Right atrium auricular region (tissue), 2 donors: ENCODE measurements around the gene LINS1. TPM values are rescaled to one million over a fixed set of nuclear protein-coding genes. Genes with fewer than 3 reads are reported as not detected.

Experiments
- DNase-seq: peaks from one replicate; pipeline ENCODE4 v3.0.0-alpha.2; 2019; ENCODE audit warnings: low spot score
- H3K27ac ChIP-seq, 2 donors: fragments of 200-600 bp; sonication (generic); 1 replicate in 1 of 2; 2 replicates in 1 of 2; pipeline ENCODE4 v1.5.1; 2016 to 2019
- H3K27me3 ChIP-seq, 2 donors: fragments of 200-600 bp; sonication (generic); one replicate each; pipeline versions ENCODE4 v1.5.1 to v1.6.0; 2017 to 2019
- H3K36me3 ChIP-seq: fragments of 200-600 bp; sonication (generic); one replicate; pipeline ENCODE4 v1.5.1; 2016
- H3K4me1 ChIP-seq, 2 donors: fragments of 200-600 bp; sonication (generic); one replicate each; pipeline versions ENCODE4 v1.5.1 to v1.6.0; 2017 to 2019
- H3K4me3 ChIP-seq, 2 donors: fragments of 200-600 bp; sonication (generic); 1 replicate in 1 of 2; 2 replicates in 1 of 2; pipeline ENCODE4 v1.5.1; 2017 to 2019; ENCODE audit warnings: mild to moderate bottlenecking in 1 of 2, moderate library complexity in 1 of 2
- H3K9me3 ChIP-seq, 2 donors: fragments of 200-600 bp; sonication (generic); one replicate each; pipeline ENCODE4 v1.5.1; 2019
- total RNA-seq, 2 donors: library from RNA; depleted of rRNA; stranded (reverse); fragments of >200 nt; gene quantifications; one replicate each; pipeline ENCODE4 v1.1.0, GENCODE V29; 2016
- TF ChIP-seq, protein P1 (sequence below), 2 donors: fragments of 200-600 bp; sonication (generic); IDR thresholded peaks; one replicate each; pipeline ENCODE4 v1.5.1; 2019; ENCODE audit warnings: antibody characterized with exemption in 2 of 2

LINS1 gene
- total RNA-seq, 2 donors from 2014 or later, result 8.8 to 8.9 TPM

DNA sequence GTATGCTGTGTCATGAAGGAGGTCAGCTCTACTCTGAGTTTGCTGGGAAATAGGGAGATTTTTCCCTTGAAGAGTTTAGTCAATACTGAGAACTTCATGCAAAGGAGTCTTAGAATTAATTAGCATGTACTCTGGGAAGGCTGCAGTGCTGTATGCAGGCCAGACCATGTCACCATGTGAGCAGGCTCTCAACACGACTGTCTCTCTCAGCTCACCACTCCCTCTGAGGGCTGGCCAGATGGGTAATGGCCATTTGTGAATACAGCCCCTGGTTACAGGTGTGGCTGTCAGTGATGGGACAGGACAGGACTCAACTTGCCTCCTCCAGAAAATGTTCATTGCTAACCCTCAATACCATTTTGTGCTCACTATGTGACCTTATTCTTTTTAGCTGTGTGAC, 68.1 kb downstream of the LINS1 start:
- Histone ChIP-seq H3K27me3 (no peaks in the 10 kb centered on the region), H3K4me3 (no peak overlapping the region), H3K36me3 (no peaks in the 10 kb centered on the region), H3K9me3 (no peaks in the 10 kb centered on the region), H3K4me1 (no peaks in the 10 kb centered on the region), H3K27ac (no peak overlapping the region)
- TF ChIP-seq, protein P1, sequence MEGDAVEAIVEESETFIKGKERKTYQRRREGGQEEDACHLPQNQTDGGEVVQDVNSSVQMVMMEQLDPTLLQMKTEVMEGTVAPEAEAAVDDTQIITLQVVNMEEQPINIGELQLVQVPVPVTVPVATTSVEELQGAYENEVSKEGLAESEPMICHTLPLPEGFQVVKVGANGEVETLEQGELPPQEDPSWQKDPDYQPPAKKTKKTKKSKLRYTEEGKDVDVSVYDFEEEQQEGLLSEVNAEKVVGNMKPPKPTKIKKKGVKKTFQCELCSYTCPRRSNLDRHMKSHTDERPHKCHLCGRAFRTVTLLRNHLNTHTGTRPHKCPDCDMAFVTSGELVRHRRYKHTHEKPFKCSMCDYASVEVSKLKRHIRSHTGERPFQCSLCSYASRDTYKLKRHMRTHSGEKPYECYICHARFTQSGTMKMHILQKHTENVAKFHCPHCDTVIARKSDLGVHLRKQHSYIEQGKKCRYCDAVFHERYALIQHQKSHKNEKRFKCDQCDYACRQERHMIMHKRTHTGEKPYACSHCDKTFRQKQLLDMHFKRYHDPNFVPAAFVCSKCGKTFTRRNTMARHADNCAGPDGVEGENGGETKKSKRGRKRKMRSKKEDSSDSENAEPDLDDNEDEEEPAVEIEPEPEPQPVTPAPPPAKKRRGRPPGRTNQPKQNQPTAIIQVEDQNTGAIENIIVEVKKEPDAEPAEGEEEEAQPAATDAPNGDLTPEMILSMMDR (IDR thresholded peaks at IDR 0.05), result no peak
- no peak for DNase-seq

DNA sequence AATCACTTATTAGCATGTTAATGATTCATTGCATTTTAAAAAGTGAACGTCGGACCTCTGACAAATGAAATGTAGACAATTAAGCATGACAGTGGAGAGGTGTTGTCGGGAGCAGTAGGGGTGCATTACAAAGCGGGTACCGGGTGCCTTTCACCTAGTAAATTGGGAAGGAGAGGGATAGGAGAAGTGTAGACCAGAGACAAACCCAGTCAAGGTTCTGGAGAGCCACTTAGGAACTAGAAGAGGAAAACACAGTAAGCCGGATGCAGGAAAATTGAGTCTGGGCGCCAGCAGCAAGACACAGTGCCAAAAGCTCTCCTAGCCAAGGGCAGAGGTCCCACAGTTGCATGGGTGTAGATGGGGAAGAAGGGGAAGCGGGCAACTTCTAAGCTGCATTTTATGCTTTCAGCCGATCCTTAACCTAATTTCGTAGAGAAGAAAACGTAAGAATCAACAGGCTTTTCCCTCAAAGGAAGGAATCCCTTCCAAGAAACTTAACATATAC, 70.1 kb downstream of the LINS1 start:
- Histone ChIP-seq H3K27ac (no peak overlapping the region), H3K9me3 (no peaks in the 10 kb centered on the region), H3K36me3 (no peaks in the 10 kb centered on the region), H3K27me3 (no peaks in the 10 kb centered on the region), H3K4me1 (no peaks in the 10 kb centered on the region), H3K4me3 (no peak overlapping the region)
- TF ChIP-seq, protein P1 (IDR thresholded peaks at IDR 0.05), result no peak
- no peak for DNase-seq

DNA sequence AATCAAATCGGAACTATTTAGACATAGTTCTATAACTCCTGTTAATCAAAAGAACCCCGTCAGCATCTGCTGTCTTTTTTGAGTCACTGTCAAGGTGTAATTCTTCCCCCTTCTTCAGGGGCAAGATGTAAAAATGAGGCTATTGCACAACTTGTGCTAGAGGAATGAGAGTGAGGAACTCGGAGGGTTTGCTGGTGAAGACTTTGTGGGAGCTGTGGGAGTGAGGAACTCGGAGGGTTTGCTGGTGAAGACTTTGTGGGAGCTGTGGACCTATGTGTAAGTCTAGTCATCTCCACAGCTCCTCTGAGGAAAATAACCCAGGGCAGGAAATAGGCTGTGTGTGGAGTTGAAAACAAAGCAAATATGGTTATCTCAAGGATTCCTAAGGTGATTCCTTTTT, 70.8 kb downstream of the LINS1 start:
- Histone ChIP-seq H3K4me3 (no peak overlapping the region), H3K27ac (no peak overlapping the region), H3K4me1 (peaks cover 0 to under 1% of the 10 kb centered on the region in 2 donors), H3K27me3 (no peaks in the 10 kb centered on the region), H3K36me3 (no peaks in the 10 kb centered on the region), H3K9me3 (no peaks in the 10 kb centered on the region)
- DNase-seq, result no peak
- TF ChIP-seq, protein P1 (IDR thresholded peaks at IDR 0.05), result no peak

DNA sequence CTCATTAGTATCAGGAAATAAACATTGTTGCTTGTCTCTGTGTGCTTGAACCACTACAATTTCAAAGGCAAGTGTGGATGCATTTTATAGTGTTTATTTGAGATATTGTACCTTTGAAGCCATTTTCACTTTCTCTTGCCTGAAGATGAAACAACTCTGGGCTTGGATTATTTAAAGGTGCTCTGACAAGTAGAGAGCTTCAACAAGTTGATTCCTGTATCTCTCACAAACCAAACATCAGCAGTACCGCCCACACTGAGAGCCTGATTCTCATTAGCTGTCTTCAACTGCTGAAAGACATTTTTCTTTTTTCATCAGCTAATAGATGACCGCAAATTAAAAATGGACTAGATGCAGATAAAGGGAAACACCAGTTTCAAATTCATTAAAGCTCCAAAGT, 72.4 kb downstream of the LINS1 start:
- TF ChIP-seq, protein P1 (IDR thresholded peaks at IDR 0.05), result no peak
- DNase-seq, result no peak

DNA sequence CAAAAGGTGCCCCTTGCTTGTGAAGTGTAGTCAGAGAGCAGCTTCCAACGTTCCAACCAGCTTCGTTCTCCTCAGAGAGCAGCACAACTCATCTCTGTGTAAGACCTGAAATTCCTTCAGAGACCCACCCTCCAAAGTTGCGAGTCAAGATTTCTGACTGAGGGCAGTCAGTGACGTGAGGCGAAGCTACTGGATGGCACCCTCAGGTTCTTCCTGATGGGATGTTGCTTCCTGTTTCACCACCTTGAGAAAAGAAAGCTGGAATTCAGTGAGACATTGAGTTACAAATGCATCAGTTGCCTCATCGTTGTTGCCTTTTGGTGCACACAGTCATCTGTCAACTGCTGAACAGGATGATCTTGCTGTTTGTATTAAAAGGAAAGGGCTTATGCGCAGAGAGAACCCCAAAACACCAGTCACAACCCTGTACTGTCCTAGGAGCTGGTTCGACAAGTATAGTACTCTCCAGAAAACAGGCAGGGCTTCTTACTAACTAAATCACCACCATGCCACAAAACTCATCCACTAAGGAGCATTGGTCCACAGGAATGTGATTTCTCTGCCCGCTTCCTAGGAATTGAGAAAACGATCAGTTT, 73.1 kb downstream of the LINS1 start, which contains the start of gene CERS3:
Gene CERS3 (minus strand): TSS at position 118 of the 596 bp plus-strand sequence. CDS start 27,101 bp downstream, outside the sequence.
- Histone ChIP-seq H3K27ac (no peak within 1 kb of the TSS), H3K4me3 (no peak within 1 kb of the TSS)
- DNase-seq, result no peak

More for the DNA sequence above, 72.4 kb downstream of the LINS1 start:
- Histone ChIP-seq H3K27ac (no peak overlapping the region), H3K27me3 (no peaks in the 10 kb centered on the region), H3K4me1 (peaks cover 0 to 9% of the 10 kb centered on the region in 2 donors), H3K9me3 (no peaks in the 10 kb centered on the region), H3K36me3 (no peaks in the 10 kb centered on the region), H3K4me3 (no peak overlapping the region)

More for the DNA sequence above, 73.1 kb downstream of the LINS1 start, which contains the start of gene CERS3:
- TF ChIP-seq, protein P1 (IDR thresholded peaks at IDR 0.05), result no peak
- peaks cover 0 to 9% of the 10 kb centered on the region in 2 donors for H3K4me1 ChIP-seq
- H3K27me3 ChIP-seq, result no peaks in the 10 kb centered on the region
- no peaks in the 10 kb centered on the region for H3K36me3 ChIP-seq
- H3K9me3 ChIP-seq, result no peaks in the 10 kb centered on the region
